ENCODE measurements around the gene POLE2.
A peak's percentile ranks its signal among the peaks of the same experiment; 100 is the strongest.
"Not testable (repeated sequence)": the region's sequence is repeated elsewhere in the genome, so short reads cannot be mapped to it uniquely, and the experiment has no call there.

Gene POLE2

DNA sequence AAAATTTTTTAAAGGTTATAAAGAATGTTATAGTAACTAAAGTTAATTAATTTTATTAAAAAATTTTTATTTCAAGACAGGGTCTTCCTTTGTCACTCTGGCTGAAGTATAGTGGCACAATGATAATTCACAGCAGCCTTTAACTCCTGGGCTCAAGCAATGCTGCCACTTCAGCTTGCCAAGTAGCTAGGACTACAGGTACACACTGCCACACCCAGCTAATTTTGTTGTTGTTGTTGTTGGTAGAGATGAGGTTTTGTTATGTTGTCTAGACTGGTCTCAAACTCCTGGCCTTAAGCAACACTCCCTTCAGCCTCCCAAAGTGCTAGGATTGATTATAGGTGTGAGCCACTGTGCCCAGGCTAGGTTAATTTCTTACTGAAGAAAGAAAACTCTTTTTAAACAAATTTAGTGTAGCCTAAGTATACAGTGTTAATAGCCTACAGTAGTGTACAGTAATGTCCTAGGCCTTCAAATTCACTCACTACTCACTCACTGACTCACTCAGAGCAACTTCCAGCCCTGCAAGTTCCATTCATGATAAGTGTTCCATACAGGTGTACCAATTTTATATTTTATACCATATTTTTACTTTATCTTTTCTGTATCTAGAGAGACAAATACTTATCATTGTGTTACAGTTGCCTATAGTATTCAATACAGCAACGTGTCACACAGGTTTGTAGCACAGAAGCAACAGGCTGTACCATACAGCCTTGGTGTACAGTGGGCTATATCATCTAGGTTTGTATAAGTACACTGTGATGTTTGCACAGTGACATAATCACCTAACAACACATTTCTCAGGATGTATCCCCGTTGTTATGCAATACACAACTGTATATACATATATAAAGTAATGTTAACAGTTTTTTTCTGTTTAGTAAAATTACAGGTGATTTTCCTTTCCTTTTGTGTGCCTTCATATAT is 28.2 kb downstream of the POLE2 start:
- DNase-seq = no peak

DNA sequence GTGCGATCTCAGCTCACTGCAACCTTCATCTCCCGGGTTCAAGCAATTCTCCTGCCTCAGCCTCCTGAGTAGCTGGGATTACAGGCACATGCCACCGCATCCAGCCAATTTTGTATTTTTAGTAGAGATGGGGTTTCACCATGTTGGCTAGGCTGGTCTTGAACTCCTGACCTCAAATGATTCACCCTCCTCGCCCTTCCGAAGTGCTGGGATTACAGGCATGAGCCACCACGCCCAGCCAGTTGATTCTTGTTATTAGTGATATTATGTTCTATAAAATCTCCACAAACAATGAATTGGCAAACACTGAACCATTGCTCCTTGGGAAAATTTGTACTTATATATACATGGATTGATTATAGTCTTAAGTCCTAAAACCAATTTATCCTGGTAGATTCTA is 30.5 kb downstream of the POLE2 start:
- DNase-seq = not testable (repeated sequence)

DNA sequence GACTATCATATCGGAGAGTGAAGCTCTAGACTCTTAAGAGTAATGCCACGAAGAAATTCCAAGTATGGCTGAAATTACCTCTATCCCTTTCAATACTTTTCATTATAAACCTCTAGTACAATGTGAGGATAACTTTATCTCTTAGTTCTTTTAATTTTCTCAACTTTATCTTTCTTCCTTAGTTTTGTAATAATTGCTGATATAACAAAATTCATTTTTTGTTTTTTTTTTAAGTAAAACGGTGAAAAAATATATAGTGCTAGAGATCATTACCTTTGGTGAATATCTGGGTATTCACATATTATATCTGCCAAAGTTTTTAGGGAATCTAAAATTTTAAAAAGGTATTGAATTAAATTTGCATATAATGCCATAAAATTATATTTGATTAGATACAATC is 33.5 kb downstream of the POLE2 start:
- no peak for DNase-seq

DNA sequence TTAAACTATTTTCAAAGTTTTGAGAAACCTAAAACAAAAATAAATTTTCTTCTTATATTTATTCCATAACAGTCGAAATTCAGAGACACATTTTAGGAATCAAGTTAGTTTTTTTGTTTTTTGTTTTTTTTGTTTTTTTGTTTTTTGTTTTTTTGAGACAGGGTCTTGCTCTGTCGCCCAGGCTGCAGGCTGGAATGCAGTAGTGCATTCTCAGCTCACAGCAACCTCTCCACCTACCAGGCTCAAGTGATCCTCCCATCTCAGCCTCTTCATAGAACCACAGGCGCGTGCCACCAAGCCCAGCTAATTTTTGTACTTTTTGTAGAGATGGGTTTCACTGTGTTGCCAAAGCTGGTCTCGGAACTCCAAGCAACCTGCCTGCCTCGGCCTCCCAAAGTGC is 34.5 kb downstream of the POLE2 start:
- DNase-seq = no peak

DNA sequence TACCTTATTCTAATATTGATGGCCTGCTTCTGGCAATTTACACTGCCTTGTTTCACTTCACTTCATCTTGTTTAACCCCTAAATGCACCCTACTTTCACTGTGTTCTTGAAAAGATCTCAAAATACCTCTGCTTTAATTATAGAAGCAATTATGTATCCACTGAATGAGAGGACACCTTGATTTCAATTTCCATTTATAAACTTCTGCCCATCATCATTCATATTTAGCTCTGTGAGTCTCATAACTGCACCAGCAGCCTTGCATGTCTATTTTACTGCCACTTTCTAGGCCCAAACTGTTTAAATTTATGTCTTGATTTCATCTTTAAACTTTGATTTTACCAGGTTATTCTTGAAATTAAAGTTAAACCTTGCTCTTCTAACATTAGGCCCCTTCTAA is 45.9 kb downstream of the POLE2 start:
- no peak for DNase-seq

DNA sequence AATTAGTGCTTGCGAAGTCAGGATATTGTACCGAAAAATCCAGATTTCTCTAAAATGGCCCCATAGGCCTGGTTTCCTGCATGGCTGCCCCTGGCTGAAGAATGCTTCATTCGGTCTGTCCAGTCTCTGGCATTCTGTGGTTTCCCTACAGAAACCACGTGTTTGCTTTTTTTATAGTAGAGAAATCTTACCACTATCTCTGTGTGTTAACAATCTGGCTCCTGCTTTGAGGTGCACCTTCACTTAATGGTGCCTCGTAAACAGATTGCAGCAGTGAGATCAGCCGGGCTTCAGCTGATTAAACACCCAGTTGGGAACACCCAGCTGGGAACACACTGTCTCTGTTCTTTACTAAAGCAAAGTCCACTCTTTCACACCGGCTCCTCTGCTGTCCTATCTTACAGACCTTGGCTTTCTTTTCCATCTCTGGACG is 46.3 kb downstream of the POLE2 start:
- no peak for DNase-seq

DNA sequence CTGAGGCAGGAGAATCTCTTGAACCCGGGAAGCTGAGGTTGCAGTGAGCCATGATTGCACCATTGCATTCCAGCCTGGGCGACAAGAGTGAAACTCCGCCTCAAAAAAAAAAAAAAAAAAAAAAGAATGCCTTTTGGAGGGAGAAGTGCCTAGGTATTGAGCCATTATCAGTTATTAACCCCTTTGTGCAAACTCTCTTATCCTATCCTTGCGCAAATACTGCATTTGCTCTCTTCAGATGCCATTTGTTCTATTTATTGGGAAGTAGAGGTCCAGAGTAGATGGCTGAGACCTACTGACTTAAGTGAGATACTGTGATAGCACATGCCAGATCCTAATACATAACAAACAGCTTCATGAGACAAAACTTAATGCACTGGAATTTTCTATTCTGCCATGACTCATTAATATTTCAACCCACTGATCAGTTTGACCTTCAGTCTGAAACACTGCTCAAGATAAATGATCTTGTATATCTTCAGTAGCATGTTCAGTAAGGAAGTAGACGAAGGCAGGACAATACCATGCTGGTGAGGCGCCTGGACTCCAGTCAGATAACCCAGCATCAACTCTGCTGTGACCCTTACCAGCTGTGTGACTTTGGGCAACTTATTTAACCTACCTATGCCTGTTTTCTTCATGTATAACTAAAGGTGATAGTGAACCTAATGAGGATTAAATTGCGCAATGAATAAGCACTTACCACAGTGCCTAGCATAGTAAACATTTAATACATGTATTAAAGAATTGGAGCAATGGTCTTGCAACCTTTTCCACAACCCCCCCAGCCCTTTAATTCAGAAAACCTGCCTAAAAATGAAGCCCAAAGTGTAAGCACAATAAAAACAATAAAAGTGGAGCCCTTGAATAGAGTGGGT is 47.2 kb downstream of the POLE2 start:
- DNase-seq = no peak

DNA sequence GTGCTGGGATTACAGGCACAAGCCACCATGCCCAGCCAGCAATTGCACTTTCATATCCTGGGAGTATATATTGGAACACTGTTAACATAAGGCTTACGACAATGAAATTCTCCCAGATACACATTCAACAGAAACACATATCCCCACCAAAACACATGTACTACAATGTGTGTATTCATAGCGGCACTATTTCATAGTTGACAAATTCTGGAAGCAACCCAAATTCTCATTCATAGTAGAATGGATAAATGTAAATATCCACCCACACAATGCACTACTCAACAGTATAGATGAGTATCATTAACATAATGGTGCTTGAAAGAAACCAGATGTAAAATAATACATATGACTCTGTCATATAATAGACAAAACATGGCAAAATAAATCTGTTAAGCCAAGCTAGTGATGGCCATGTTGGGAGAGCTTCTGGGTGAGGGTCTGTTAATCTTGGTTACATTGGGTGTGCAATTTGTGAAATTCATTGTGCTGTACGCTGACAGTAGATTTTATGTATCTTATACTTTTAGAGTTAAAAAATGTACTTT is 50.4 kb downstream of the POLE2 start:
- no peak for DNase-seq

DNA sequence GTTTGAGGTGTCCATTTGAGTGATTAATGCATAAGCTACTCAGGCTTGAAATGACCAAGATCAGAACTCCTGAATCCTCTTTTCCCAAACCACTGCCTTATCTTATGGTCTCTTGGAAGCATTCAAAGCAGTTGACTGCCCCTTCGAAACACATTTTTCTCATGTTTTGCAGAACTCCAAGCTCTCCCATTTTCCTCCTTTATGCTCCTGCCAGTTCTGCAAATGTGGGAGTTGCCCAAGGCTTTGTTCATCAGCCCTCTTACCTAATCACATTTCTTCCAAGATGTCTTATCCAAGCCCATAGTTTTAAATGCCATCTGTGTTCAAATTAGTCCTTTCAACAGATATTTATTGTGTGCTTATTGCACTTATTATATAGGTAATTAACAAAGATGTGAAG is 51.1 kb downstream of the POLE2 start:
- no peak for DNase-seq

DNA sequence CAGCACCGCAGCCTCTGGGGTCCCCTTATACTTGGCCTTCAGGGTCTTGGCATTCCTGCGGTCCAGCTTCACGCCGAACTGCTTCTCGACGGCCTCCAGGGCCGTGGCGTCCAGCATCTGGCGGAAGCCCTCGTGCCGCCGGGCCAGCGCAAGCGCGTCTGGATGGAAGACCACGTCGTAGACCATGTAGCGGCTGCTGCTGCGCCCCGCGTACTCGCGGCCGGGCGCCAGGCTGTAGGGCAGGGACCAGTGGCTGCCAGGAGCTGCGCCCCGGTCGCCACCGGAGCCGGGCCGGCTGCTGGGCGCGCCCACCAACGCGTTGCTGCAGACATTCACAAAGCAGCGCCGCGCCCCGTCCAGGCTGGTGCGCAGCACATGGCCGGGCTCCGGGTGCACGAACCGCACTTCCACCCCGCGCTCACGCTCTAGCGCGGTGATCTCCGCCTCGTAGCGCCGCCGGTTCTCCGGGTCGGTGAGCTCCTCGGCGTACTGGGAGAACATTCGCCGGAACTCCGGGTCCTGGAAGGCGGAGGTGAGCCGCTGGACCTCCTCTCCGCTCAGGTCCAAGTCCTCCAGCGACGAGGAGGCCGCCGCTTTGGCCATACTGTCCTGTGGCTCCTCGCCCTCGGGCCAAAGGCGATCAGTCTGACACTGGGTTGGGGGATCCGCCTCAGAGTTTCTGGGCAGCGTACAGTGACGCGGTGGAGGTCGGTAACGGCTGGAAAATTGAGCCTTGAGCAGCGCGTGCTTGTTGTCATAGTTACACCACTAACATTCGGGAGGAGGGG is 53.3 kb downstream of the POLE2 start, which contains the start of gene DNAAF2:
Gene DNAAF2, minus strand, starts transcription at position 698 of the 788 bp plus-strand sequence. Its CDS starts 95 bp downstream, at position 603.
- peak; percentile 68 for DNase-seq

DNA sequence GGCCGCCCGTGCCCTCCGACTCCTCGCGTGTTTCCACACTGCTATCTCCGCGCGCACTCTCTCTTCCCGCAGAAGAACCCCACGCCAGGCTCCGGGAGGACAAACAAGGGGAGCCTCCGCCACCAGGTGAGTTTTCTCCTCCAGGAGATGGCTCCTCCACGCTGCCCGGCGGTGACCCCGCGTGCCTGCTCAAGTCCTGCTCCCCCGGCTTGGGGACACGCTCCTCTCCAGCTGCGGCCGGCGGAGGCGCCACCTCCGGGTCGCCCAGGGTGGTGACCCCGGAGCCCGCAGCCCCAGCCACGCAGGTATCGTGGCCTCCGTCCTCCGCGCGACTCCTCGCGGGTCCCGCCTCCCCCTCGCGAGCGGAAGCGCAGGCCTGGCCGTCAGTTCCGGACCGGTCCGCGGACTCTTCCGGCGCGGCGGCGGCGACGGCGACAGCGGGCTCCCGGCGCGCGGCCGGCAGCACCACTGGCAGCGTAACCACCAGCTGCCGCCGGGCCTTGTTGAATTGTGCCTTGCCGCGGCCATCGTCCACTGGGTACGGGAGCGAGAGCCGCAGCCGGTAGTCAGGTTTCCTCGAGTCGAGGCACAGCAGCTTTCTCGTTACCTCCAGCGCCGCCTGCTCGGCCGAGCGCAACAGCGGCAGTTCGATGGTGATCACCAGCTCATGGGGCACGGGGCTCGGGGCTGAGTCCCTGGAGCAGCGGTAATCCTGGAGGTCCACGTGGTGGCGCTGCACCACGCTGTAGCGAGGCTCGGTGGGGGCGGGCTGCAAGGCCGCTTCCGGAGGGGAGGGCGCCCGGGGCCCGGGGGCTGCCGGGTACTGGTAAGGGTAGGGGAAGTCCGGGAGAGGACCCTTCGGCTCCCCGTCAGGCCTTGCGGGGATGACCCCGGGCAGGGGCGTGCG is 54.1 kb downstream of the POLE2 start:
- DNase-seq = peak; percentile 96

DNA sequence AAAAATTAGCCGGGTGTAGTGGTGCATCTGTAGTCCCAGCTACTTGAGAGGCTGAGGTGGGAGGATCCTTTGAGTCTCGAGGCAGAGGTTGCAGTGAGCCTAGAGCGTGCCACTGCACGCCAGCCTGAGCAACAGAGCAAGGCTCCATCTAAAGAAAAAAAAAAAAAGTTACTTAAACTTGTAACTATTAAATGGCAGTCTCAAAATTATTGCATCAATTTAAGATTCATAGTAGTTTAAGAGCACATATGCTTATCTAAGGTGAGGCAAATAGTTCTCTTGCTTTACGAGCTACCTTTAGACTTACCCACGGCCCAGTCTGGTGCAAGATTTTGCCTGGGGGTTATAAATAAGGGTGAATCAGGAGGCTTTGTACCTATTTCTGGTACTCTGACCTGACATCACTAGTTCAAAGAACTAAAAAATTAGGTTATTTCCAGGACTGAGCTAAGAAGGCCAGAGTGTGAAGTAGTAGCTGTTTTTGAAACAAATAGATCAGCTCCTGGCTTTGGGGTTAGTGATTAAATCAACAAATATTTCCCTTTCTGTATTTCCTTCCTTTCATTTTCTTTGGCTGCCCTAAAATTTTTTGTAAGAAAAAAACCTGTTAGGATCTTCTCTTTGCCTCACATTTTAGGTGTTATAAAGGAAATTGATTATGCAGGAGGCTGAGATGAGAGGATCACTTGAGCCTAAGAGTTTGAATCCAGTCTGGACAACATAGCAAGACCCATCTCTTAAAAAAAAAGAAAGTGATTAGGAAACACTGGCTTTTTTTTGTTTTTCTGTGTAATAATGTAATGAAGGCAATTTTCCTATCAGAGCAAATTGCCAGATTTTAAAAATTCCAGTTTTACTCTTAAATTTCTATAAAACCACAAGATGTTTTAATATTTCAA is 63.8 kb downstream of the POLE2 start:
- no peak for DNase-seq

DNA sequence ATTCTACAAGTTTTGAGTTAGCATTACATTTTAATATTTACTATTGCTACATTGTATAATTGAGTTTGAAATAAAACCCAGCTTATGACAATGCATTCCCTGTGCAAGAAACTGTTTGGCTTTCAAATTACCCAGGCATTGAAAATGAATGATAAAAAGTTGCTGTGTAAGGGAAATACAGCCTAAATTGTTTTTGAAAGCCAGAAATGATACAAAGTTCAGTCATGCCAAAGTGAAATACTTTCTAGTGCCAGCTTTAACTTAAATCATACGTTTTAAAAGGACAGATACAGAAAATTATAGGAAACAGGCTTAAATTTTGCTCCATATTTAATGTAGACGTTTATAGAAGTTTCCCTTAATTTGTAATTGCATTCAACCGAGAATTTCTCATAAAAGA is 64.6 kb downstream of the POLE2 start:
- no peak for DNase-seq

DNA sequence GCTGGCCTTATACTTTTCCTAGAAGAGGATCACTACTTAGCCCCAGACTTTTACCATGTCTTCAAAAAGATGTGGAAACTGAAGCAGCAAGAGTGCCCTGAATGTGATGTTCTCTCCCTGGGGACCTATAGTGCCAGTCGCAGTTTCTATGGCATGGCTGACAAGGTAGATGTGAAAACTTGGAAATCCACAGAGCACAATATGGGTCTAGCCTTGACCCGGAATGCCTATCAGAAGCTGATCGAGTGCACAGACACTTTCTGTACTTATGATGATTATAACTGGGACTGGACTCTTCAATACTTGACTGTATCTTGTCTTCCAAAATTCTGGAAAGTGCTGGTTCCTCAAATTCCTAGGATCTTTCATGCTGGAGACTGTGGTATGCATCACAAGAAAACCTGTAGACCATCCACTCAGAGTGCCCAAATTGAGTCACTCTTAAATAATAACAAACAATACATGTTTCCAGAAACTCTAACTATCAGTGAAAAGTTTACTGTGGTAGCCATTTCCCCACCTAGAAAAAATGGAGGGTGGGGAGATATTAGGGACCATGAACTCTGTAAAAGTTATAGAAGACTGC is 65.9 kb downstream of the POLE2 start:
- no peak for DNase-seq

DNA sequence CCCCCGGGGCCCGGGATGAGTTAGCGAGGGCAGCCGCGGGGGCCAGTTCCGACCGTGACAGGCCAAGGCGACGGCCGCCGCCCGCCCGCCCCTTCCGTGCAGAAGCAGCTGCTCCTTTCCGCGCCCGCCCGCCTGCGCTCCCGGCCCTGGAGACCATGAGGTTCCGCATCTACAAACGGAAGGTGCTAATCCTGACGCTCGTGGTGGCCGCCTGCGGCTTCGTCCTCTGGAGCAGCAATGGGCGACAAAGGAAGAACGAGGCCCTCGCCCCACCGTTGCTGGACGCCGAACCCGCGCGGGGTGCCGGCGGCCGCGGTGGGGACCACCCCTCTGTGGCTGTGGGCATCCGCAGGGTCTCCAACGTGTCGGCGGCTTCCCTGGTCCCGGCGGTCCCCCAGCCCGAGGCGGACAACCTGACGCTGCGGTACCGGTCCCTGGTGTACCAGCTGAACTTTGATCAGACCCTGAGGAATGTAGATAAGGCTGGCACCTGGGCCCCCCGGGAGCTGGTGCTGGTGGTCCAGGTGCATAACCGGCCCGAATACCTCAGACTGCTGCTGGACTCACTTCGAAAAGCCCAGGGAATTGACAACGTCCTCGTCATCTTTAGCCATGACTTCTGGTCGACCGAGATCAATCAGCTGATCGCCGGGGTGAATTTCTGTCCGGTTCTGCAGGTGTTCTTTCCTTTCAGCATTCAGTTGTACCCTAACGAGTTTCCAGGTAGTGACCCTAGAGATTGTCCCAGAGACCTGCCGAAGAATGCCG is 66.7 kb downstream of the POLE2 start:
- DNase-seq = peak; percentile 73

DNA sequence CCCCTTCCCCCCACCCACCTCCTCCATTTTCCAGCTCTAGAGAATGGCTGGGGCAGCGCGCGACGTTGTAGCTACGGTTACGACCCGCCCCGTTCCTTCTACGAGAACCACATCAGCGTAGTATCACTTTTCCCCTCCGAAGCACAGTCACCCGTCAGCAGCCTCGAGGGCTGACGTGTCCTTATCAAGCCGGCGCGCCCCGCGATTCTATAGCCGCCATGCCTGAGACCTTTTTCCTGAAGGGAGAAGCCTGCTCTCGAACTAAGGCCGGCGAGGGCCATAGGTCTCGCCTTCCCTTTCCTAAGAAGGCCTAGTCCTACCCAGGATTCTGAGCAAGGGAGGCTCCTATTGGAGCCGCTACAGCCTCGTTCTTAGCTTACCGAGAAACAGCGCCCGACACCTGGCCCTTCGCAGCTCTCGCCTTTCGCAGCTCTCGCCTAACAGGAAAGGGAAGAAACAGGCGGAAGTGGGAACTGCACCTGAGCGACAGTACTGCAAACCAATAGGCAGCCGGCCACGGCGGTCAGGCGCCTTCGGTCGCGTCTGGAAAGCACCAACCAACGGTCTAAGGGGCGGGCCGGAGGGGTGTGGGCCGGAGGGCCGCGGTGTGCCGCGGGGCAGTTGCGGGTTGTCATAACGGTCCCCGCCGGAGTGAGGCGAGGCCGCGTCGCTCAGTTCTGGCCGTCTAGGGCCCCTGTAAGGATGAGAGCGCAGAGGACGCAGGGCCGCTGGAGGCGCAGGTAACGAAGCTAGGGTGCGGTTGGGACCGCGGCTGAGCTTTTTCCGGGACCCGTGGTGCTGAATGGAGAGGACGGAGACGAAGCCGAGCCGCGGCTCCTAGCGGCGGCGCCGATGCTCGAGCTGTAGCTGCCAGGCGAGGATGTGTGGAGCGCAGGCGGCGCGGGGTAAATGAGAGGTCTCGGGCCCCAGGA is 67.6 kb downstream of the POLE2 start, which contains the start of the genes MGAT2 and RPL36AL:
Gene MGAT2, plus strand, starts transcription at position 618 of the 932 bp plus-strand sequence. CDS start 470 bp downstream, outside the sequence.
Gene RPL36AL, minus strand, starts transcription at position 445 of the 932 bp plus-strand sequence. CDS start 1,522 bp downstream, outside the sequence.
- DNase-seq = peak; percentile 96

DNA sequence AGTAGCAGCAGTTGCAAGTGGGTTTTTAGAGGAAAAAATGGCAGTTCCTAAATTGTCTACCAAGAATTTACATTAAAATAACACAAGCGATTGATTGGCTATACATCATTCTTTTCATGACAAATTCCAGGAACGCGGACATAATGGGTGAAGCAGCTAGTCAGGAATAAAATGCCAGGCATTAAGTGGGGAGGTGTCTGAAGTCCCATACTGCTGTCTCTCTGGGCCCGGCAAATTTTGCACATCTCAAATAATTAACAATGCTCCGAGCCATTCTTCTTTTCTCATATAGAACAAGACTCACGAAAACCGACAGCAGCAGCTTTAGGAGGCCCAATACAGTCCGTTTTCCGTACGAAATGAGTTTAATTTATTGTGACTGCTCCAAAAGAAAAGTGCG is 68.3 kb downstream of the POLE2 start:
- no peak for DNase-seq

DNA sequence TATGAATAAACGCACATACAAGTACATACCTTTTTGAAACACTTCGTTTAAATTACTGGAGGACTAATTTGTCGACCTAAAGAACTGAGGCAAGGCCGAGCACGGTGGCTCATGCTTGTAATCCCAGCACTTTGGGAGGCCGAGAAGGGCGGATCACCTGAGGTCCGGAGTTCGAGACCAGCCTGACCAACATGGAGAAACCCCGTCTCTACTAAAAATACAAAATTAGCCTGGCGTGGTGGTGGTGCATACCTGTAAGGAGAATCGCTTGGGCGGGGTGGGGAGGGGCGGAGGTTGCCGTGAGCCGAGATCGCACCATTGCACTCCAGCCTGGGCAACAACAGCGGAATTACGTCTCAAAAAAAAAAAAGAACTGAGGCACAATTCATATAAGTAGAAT is 68.7 kb downstream of the POLE2 start:
- not testable (repeated sequence) for DNase-seq
